HG03060 (cell line): ENCODE results near the gene FAM240A.
"Not testable (repeated sequence)": the region's sequence is repeated elsewhere in the genome, so short reads cannot be mapped to it uniquely, and the experiment has no call there.

Source experiments
- ATAC-seq: cut with Tn5 transposase; IDR thresholded peaks from one replicate; pipeline ENCODE4 v1.9.1; 2021; ENCODE audit warnings: low read depth, moderate number of reproducible peaks; ENCODE audit not compliant: unreplicated experiment

FAM240A gene

GRCh38 chr3:46585799-46586693, 26.3 kb upstream of the FAM240A start:
- ATAC-seq, result no peak

GRCh38 chr3:46586738-46587246, 25.5 kb upstream of the FAM240A start:
- no peak for ATAC-seq

- not testable (repeated sequence) for ATAC-seq
Observed at GRCh38 chr3:46587268-46587667, 25.1 kb upstream of the FAM240A start.

- no peak for ATAC-seq
Observed at GRCh38 chr3:46593274-46593862, 19.0 kb upstream of the FAM240A start.

GRCh38 chr3:46593979-46594378, 18.3 kb upstream of the FAM240A start:
- no peak for ATAC-seq

GRCh38 chr3:46594723-46595122, 17.6 kb upstream of the FAM240A start:
- no peak for ATAC-seq

- no peak for ATAC-seq
Observed at GRCh38 chr3:46595819-46596314, 16.5 kb upstream of the FAM240A start.

- no peak for ATAC-seq
Observed at GRCh38 chr3:46599590-46599989, 12.7 kb upstream of the FAM240A start.

- ATAC-seq, result no peak
Observed at GRCh38 chr3:46603446-46604046, 8.8 kb upstream of the FAM240A start.

- no peak for ATAC-seq
Observed at GRCh38 chr3:46604127-46604526, 8.2 kb upstream of the FAM240A start.

GRCh38 chr3:46607603-46608028, 4.7 kb upstream of the FAM240A start:
- ATAC-seq, result no peak

GRCh38 chr3:46609212-46609721, 3.1 kb upstream of the FAM240A start:
- no peak for ATAC-seq

- ATAC-seq, result no peak
Observed at GRCh38 chr3:46609944-46610722, 2.2 kb upstream of the FAM240A start.

- ATAC-seq, result no peak
Observed at GRCh38 chr3:46613313-46614005, 1.1 kb downstream of the FAM240A start.

- ATAC-seq, result no peak
Observed at GRCh38 chr3:46614431-46614830, 2.1 kb downstream of the FAM240A start.

GRCh38 chr3:46615050-46615775, 2.9 kb downstream of the FAM240A start:
- ATAC-seq, result no peak

GRCh38 chr3:46615976-46616375, 3.7 kb downstream of the FAM240A start:
- no peak for ATAC-seq

- no peak for ATAC-seq
Observed at GRCh38 chr3:46617941-46618340, 5.6 kb downstream of the FAM240A start.
